Measurements from ENCODE around the gene FBXO36. TPM values are rescaled to one million over a fixed set of nuclear protein-coding genes. Genes with fewer than 3 reads are reported as not detected.
A peak's percentile ranks its signal among the peaks of the same experiment; 100 is the strongest.

The FBXO36 gene
- total and polyA plus RNA-seq, 2 of the 13 experiments (the other 11 are each of a cell fraction or from before 2014, with no cell fraction given) = 2.8 TPM

- TF ChIP-seq ZBTB40 (IDR thresholded peaks at IDR 0.05) (peak; percentile 91), ZBTB40 (CRISPR knock-in tag; IDR thresholded peaks at IDR 0.05) (no peak), ZBTB46 (CRISPR knock-in tag; IDR thresholded peaks at IDR 0.05; ENCODE audit: borderline replicate concordance) (peak; percentile 79; the same call in 1 of the 2 replicates), HMGXB3 (CRISPR knock-in tag; IDR thresholded peaks at IDR 0.05; ENCODE audit: borderline replicate concordance) (no peak), MTA1 (CRISPR knock-in tag; IDR thresholded peaks at IDR 0.05; ENCODE audit: borderline replicate concordance) (peak; percentile 77; the same call in 1 of the 2 replicates), REXO4 (CRISPR knock-in tag; IDR thresholded peaks at IDR 0.05; ENCODE audit: borderline replicate concordance) (no peak), CHCHD3 (CRISPR knock-in tag; IDR thresholded peaks at IDR 0.05) (no peak), PHF8 (CRISPR knock-in tag; IDR thresholded peaks at IDR 0.05) (peak; percentile 72), NFKBIZ (CRISPR knock-in tag; IDR thresholded peaks at IDR 0.05) (no peak), E2F1 (CRISPR knock-in tag; IDR thresholded peaks at IDR 0.05) (no peak), PHF5A (CRISPR knock-in tag; IDR thresholded peaks at IDR 0.05; ENCODE audit: low read depth, unreplicated experiment) (peak; percentile 18), ARID2 (CRISPR knock-in tag; IDR thresholded peaks at IDR 0.05; ENCODE audit: borderline replicate concordance) (no peak)
Measured at GRCh38 chr2:229921101-229921891, 1.0 kb upstream of the FBXO36 start (continued).

Measured in HepG2 (cell line).